Muscle of arm (tissue), 12 donors: ENCODE measurements around the gene RGS8. TPM values are rescaled to one million over a fixed set of nuclear protein-coding genes. Genes with fewer than 3 reads are reported as not detected.

Experiments
- DNase-seq: peaks from one replicate; pipeline ENCODE4 v3.0.0-alpha.2; 2013
- polyA plus RNA-seq, 12 donors: library from polyadenylated mRNA; unstranded; fragments of 120-200 nt; gene quantifications; one replicate each; pipeline ENCODE4 v1.2.1, GENCODE V29; 2013; ENCODE audit not compliant: insufficient read length in 12 of 12

The RGS8 gene
- polyA plus RNA-seq, 12 donors = 0.03 to 0.20 (median 0.12) TPM; not detected in 3

DNA sequence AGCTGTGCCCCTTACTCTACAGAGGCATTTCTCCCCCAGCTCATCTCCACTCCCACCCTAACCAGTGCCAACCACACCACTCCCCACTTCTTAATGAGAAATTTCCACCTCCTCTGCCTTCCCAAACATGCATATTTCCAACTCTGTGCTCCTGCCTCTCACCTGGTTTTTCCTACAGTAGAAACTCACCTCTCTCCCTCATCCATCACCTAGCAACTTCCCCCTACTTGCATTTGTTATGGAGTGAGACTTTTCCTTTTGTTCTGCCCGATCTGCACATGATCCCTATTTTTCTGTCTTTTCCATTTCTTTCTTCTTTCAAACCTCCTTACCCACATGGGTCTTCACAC lies 11.9 kb downstream of the RGS8 start:
- DNase-seq = no peak

- no peak for DNase-seq
Measured at GRCh38 chr1:182671750-182672486, 12.5 kb downstream of the RGS8 start.

GRCh38 chr1:182670032-182670749 lies 14.2 kb downstream of the RGS8 start:
- no peak for DNase-seq

DNA sequence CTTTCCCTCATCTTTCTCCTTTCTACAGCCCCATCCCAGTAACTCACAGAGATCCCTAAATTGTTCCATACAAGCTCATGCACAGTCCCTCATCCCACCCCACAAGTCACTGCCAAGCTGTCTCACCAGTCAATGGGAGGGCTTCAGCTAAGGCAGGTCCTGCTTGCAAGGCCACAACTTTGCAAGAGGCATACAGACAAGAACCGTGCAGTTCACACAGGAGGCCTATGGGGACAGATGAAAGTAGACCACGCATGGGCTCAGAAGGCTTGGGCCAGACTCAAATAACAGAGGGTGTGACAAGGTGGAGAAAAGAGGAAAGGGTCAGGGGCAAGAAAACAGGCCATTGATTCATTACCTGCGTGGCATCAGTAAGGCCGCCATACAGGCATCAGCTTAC lies 15.1 kb downstream of the RGS8 start:
- no peak for DNase-seq

- no peak for DNase-seq
Measured at GRCh38 chr1:182668521-182669054, 15.8 kb downstream of the RGS8 start.

- DNase-seq = no peak
Measured at GRCh38 chr1:182667848-182668505, 16.4 kb downstream of the RGS8 start.

DNA sequence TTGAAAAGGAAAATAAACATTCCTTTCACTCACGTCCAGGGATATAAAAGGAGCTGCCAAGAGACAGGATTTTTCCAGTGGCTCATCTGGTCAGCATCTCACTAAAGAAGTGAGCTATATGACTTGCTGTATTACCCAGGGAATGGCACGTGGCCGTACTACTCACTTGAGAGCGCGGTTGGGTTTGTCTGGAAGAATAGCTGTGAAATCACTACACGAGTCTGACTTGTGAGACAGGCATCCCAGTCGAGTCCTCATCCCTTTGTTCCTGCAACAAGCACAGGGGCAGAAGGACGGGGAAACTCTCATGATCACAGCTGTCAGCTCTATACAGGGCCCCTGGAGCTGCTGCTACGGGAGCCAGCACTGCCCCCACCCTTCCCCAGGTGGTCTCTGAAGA lies 17.7 kb downstream of the RGS8 start:
- peak; percentile 70 for DNase-seq

DNA sequence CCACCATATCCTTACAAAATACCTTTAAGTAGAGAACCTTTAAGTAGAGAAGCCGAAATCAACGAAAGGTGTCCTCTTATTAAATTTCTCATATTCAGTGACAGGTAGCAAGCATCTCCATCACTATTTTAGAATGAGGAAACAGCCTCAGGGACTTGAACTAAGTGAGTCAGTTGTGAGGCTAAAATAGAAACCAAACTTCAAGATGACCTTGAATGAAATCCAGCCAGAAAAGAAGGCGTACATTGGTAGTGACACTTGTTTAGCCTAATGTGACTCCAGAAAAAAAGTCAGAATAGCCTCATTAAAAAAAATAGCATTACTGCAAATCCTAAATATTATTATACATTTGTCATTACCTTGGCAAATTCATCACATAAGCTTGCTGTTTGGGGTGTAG lies 20.1 kb downstream of the RGS8 start:
- DNase-seq = no peak

GRCh38 chr1:182662956-182663355 lies 21.4 kb downstream of the RGS8 start:
- no peak for DNase-seq

DNA sequence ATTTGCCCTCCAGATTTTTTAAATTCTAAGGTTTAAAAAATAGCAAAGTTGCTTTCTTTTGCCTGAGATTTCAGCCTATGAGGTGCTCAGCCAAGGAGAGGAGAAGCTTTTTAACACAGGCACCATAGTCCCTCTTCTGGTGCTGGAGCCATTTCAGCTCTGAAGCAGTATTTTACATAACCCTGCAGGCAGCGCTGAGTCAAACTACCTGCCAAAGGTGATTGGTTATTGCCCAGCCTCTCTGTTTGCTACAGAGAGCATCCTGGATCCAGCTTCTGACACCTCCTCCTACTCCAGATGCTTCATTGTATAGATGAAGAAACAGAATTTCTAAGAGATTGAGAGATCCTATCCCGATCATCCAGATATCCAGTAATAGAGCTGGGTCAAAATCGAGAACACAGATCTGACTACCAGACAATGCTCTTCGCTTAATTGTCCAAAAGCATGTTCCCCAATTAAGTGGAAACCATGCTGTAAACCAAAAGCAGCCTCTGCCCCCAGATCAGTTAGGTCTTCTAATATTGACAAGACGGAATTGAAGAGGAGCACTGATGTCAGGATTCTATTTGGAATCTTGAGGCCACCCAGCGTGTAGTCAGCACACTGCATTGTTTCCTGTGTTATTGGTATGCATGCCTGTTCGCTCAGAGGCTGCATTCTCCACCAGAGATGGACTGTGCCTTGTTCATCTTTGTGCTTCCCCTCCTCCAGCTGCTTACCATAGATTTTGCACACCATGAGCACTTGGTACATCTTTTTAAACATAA lies 22.1 kb downstream of the RGS8 start:
- no peak for DNase-seq

DNA sequence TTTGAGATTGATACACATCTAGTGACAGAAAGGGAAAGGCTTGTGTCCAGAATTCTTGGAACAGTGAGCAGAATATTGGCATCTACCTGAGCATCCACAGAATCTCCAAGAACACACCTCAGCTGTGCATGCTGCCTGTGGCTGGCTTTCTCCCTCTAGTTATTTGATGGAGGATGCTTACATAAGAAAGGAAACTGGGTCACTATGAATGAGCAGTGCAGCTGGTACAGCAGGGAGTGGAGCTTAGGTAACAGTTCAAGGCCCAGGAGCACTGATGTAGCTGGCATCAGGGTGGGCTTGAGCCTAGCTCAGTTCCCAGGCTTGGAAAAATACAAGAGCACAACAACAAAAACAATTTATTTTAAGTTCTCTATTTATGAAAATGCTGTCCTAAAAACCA lies 26.3 kb downstream of the RGS8 start:
- no peak for DNase-seq

DNA sequence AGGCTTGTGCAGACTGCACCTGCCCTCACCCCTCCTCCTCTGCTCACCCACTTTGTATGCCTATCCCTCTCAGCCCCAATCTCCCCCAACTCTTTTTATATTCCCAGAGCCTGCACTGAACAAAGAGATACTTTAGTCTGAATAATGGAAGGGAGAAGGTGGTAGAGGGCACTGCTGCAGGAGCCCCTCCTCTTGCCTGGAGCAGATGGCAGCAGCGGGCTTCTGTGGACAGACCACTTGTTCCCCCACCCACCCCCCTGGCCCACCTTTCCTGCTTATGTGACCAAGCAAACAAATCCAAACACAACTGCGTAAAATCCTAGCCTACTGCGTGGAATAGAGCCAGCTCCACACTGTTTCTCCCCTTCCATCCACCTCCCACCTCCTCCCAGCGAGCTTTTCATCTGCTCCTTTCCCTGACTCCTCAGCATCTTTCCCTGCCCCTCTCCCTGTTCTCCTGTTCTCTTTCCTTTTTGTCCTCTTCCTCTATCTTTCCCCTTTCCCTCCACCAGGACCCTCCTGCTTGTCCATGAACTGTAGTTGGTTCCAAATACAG lies 27.5 kb downstream of the RGS8 start:
- DNase-seq = no peak

DNA sequence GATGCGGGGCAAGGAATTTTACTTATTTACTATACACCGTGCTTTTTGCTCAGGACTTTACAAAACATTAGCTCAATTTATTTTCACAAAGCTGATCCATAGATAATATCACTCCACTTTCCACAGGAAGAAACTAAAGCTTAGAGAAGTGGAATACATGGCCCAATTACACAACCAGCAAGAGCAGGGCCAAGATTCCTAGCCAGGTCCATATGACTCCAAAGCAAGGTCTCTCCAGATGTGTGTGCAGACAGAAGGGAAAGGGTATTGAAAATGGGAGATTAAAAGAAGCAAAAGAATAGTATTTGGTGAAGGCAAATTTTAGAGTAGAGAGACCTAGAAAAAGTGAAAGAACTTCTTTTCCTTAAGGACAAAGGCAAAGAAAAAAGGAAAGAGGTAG lies 30.4 kb downstream of the RGS8 start:
- DNase-seq = no peak

GRCh38 chr1:182652933-182653332 lies 31.5 kb downstream of the RGS8 start:
- DNase-seq = no peak

- DNase-seq = peak; percentile 69
Measured at GRCh38 chr1:182651339-182651724, 33.1 kb downstream of the RGS8 start.

- DNase-seq = no peak
Measured at GRCh38 chr1:182650678-182651338, 33.6 kb downstream of the RGS8 start.

DNA sequence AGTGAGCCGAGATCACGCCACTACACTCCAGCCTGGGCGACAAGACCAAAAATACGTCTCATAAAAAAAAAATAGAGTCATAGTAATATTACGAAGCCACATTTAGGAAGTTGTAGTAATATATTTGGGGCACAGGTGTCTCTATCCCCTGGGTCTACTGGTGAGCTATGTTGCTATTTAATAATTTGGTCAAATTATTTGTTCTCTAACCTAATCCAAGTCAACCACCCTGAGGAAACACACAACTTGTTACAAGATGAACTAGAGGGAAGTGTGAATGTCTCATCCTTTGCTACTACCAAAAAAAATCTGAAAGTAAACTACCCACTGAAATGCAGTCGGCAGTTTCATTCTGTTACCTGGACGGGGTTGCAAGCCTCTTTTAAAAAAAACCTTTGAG lies 35.3 kb downstream of the RGS8 start:
- no peak for DNase-seq

GRCh38 chr1:182646739-182647138 lies 37.6 kb downstream of the RGS8 start:
- no peak for DNase-seq

DNA sequence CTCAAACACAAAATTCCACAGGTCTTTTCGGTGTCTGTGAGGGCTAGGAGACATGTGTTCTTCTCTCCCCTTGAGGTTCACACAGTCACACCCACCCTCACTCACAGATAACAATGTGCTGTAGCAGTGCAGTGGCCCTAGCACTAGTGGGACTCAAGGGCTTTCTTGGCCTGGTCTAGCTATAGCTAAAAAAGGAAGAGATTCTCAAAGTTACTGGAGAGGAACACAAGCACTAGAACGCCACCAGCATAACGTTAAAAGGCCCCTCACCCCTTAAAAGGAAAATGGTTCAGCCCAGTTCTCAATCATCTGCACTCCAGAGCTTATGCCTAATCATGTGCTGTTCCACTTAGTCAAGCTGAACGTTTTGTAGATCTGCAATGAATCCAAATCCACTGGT lies 39.5 kb downstream of the RGS8 start:
- DNase-seq = no peak

DNA sequence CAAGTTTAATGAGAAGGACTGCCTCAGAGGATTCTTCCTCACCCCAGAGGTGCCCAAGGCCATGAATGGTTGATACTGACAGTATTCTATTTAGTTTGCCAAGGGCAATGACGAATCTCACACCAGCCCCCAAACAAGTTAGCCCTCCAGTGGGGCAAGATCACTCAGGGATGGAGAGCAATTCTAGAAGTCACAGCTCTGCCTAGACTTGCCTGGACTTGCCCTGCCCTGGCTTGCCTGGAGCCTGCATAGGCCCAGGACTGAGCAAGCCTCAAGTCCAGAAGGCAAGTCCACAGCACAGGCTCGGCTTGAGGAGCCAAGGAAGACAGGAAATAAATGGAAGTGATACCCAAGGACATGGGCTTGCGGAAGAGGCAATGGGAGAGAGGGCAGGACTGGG lies 40.7 kb downstream of the RGS8 start:
- DNase-seq = no peak

DNA sequence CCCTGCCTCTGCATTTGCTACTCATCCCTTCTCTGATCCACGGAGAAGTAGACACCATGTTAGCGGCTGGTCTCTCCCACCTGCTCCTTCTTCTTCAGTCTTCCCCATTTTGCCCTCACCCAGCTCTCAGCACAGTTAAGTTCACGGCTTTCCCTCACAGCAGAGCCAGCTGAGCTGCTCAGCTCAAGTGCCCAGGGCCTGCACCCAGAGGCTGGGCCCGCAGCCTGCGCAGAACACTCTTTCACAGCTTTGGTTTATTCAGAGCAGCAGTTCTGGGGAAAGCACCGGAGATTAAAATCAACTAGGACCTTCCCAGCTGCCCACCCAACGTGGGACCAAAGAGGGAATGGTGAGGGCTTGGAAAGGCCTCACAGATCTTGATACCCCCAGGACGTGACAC lies 41.9 kb downstream of the RGS8 start:
- no peak for DNase-seq
